Renal cortex interstitium (tissue), 15 donors: ENCODE data around the gene GLYATL3. TPM values are rescaled to one million over a fixed set of nuclear protein-coding genes. Genes with fewer than 3 reads are reported as not detected.
"Not testable (repeated sequence)": the region's sequence is repeated elsewhere in the genome, so short reads cannot be mapped to it uniquely, and the experiment has no call there.

Source experiments
- DNase-seq, 11 donors: peaks; one replicate each; pipeline ENCODE4 v3.0.0-alpha.2; 2013; ENCODE audit warnings: low read depth in 9 of 11, low spot score in 4 of 11; ENCODE audit errors: extremely low read depth in 1 of 11
- long read RNA-seq, 16 experiments: transcript quantifications; one replicate each; lab custom pipeline, GENCODE V29; 2026
- polyA plus RNA-seq, 3 donors: library from polyadenylated mRNA; unstranded; fragments of 120-200 nt; gene quantifications; one replicate each; pipeline ENCODE4 v1.2.1, GENCODE V29; 2013; ENCODE audit not compliant: insufficient read length in 3 of 3

Gene GLYATL3
- not detected for polyA plus RNA-seq
- long read RNA-seq, donor 1, result 0 reads
- long read RNA-seq, donor 2, result 0 reads
- long read RNA-seq, donor 3, result 0 reads
- long read RNA-seq, donor 4, result 0 reads
- long read RNA-seq, donor 5, result 0 reads
- long read RNA-seq, donor 6, result 0 reads
- long read RNA-seq, donor 7, result 0 reads
- long read RNA-seq, donor 8, result 0 reads
- long read RNA-seq, donor 9, result 0 reads
- long read RNA-seq, donor 10, result 0 reads
- long read RNA-seq, donor 11, result 0 reads
- long read RNA-seq, donor 12, result 0 reads
- long read RNA-seq, donor 13, result 0 reads
- long read RNA-seq, donor 14, result 0 reads
- long read RNA-seq, donor 15, result 0 reads
- long read RNA-seq, donor 16, result 0 reads

- no peak for DNase-seq
Observed at GRCh38 chr6:49499623-49500022, at the start of gene GLYATL3. Gene GLYATL3, plus strand, starts transcription at chr6:49499923. Its CDS starts 12,068 bp downstream, at chr6:49511991.

DNA sequence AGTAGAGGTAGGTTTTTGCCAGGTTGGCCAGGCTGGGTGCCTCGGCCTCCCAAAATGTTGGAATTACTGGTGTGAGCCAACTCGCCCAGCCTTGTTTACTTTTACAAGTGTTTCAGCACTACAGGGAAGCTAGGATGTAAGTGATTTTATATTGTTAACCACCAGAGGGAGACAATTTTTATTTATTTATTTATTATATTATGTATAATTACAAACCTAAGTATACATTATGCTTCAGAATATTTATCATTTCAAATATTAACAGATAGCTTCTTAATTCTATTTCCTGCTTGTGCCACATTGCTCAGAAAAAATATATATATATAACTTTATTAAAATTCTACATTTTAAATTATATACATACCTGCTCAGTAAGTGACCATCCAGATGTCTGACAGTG is 46.5 kb upstream of the GLYATL3 start:
- DNase-seq, result no peak

DNA sequence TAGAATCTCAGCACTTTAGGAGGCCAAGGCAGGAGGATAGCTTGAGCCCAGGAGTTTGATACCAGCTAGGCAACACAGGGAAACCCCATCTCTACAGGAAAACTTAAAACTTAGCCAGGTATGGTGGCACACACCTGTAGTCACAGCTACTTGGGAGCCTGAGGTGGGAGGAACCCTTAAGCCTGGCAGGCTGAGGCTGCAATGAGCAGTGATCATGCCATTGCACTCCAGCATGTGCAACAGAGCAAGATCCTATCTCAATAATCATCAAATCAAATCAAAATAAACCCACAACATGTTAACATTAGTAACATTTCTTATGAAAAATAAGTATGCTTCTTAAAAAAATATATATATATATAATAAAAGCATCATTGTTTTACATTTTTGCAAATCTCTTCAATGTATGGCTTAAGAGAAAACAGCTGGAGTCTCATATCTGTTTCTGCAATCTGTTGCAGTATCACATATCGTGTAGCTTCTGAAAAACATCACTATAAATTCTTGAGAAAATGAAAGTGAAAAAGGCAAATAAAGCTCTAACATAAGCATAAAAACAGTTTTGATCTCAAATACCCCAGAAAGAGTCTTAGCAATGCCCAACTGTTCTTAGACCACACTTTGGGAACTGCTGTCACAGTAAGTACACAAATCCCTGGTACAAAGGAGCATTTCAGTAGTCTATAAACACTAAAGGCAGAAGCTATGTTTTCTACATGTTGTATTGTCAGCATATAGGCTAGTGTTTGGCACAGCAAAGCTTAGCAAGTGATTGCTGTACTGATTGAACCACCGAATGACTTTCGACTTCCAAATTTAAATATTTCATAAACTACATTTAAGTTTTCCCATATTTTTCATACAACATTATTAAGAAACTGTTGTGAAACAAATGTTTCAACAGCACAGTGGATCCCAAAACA is 44.7 kb upstream of the GLYATL3 start:
- DNase-seq, result no peak

DNA sequence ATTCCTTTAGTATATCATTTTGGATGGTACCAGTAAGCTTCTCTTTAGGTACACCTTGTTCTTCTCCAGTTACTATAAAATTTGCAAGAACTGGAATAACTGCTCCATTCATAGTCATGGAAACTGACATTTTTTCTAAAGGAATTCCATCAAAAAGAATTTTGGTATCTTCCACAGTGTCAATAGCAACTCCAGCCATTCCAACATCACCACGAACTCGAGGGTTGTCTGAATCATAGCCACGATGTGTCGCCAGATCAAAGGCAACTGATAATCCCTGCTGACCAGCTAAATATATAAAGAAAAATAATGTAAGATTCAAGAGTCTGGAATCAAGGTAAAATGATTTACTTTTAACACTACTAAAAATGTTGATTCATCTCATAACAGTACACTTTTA is 42.0 kb upstream of the GLYATL3 start:
- no peak for DNase-seq

GRCh38 chr6:49462071-49462470 is 37.7 kb upstream of the GLYATL3 start:
- DNase-seq, result peak in 3 of 11 donors; percentile 2 to 9 (median 4)

DNA sequence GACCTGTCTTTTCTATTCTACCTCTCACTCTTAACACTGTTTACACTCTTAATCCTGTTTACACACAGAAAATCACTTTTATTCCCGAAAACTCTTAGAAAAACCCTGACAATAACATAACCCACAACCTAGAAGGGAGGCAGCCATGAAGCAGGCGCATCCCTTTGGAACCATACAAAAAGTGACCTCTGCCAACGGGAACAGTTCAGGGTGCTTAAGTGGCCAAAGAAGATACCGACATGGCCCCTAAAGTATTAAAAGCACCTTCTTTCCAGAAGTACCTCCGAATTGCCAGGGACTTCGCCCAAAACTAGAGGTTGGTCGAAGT is 37.2 kb upstream of the GLYATL3 start:
- DNase-seq, result peak in 2 of 11 donors; percentile 4 to 9

- DNase-seq, result peak; percentile 88 to 99 (median 93)
Observed at GRCh38 chr6:49462927-49463611, 36.7 kb upstream of the GLYATL3 start, which contains the start of the genes CENPQ and MMUT. Gene CENPQ, plus strand, starts transcription at chr6:49463370. Its CDS starts 6,807 bp downstream, at chr6:49470177. Gene MMUT, minus strand, starts transcription at chr6:49463253. Its CDS starts 3,787 bp downstream, at chr6:49459466.

- DNase-seq, result no peak
Observed at GRCh38 chr6:49463612-49463967, 36.1 kb upstream of the GLYATL3 start.

DNA sequence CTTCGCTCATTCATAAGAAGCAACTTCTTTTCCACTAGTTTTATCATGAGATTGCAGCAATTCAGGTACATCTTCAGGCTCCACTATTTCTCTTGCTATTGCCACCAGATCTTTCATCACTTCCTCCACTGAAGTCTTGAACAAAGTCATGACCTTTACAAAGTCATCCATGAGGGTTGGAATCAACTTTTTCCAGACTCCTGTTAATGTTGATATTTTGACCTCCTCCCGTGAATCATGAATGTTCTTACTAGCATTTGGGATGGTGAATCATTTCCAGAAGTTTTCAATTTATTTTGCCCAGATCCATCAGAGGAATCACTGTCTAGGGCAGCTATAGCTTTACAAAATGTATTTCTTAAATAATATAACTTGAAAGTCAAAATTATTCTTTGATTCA is 35.0 kb upstream of the GLYATL3 start:
- DNase-seq, result no peak

DNA sequence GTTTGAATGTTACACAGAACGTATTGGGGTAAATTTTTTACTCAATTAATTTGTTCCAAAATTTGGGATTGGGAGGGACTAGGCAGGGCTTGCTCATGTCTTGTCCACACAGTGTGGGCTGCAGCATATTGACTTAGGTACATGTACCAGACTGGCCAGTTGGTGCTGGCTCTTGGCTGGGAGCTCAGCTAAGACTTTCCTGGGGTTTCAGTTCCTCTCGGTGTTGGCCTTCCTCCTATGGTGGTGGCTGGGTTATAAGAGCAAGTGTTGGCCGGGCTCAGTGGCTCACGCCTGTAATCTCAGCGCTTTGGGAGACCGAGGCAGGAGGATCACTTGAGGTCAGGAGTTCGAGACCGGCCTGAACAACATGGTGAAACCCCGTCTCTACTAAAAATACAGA is 31.7 kb upstream of the GLYATL3 start:
- DNase-seq, result no peak

- DNase-seq, result not testable (repeated sequence)
Observed at GRCh38 chr6:49476564-49476963, 23.2 kb upstream of the GLYATL3 start.

- no peak for DNase-seq
Observed at GRCh38 chr6:49479308-49479970, 20.3 kb upstream of the GLYATL3 start.

DNA sequence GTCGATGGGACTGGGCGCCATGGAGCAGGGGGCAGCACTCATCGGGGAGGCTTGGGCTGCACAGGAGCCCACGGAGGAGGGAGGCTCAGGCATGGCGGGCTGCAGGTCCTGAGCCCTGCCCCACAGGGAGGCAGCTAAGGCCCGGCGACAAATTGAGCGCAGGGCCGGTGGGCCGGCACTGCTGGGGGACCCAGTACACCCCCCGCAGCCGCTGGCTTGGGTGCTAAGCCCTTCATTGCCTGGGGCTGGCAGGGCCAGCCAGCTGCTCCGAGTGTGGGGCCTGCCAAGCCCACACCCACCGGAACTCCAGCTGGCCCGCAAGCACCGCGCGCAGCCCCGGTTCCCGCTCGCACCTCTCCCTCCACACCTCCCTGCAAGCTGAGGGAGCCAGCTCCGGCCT is 17.9 kb upstream of the GLYATL3 start:
- DNase-seq, result not testable (repeated sequence)

DNA sequence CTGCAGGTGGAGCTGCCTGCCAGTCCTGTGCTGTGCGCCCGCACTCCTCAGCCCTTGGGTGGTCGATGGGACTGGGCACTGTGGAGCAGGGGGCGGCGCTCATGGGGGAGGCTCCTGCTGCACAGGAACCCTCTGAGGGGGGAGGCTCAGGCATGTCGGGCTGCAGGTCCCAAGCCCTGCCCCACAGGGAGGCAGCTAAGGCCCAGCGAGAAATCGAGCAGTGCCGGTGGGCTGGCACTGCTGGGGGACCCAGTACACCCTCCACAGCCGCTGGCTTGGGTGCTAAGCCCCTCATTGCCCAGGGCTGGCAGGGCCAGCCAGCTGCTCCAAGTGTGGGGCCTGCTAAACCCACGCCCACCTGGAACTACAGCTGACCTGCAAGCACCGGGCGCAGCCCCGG is 16.3 kb upstream of the GLYATL3 start:
- not testable (repeated sequence) for DNase-seq

- DNase-seq, result no peak
Observed at GRCh38 chr6:49490633-49491032, 9.1 kb upstream of the GLYATL3 start.

GRCh38 chr6:49497304-49497703 is 2.4 kb upstream of the GLYATL3 start:
- DNase-seq, result no peak

DNA sequence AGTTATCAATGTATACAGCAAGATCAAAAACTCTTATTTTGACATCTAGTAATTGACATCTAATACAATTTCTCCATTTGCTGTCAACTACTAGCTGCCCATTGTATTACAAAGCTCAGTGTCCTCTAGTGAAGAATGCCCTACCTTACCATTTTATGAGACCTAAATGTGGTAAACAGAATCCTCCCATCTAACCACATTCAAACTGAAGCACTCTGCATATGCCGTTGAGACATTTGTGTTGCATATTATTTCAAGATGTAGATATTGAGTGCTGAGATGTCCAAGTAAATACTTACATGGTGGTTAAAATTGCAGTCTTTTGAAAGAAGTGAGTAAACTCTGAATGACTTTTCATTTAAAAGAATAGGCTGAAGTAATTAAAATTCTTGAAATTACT is 597 bp upstream of the GLYATL3 start:
- DNase-seq, result no peak

GRCh38 chr6:49504666-49505065 is 4.9 kb downstream of the GLYATL3 start:
- no peak for DNase-seq

GRCh38 chr6:49506569-49507111 is 6.9 kb downstream of the GLYATL3 start:
- DNase-seq, result no peak
